Lower leg skin (tissue), 3 donors: ENCODE data around the gene SNX14.

ENCODE experiments used
- CTCF ChIP-seq, 3 donors: fragments of 450-650 bp; IDR thresholded peaks; one replicate each; pipeline ENCODE4 v1.5.1; 2016; ENCODE audit warnings: antibody characterized with exemption in 3 of 3, mild to moderate bottlenecking in 3 of 3, moderate library complexity in 2 of 3
- POLR2A ChIP-seq, 2 donors: fragments of 450-650 bp; IDR thresholded peaks; one replicate each; pipeline ENCODE4 v1.6.1; 2016 to 2017; ENCODE audit warnings: antibody characterized with exemption in 2 of 2, mild to moderate bottlenecking in 1 of 2, moderate library complexity in 1 of 2

GRCh38 chr6:85464722-85465150 lies 128.9 kb downstream of the SNX14 start:
- no peak for TF ChIP-seq POLR2A (IDR thresholded peaks at IDR 0.05)
- TF ChIP-seq CTCF (IDR thresholded peaks at IDR 0.05), result no peak
